ENCODE results near the gene MEPE. TPM values are rescaled to one million over a fixed set of nuclear protein-coding genes. Genes with fewer than 3 reads are reported as not detected.

Gene MEPE
- total RNA-seq, 1 donor from 2014 or later, result not detected

GRCh38 chr4:87804871-87805270, 27.9 kb upstream of the MEPE start:
- no peak overlapping the region for H3K4me2 ChIP-seq
- no peaks in the 10 kb centered on the region for H3K27me3 ChIP-seq
- H2AFZ ChIP-seq (replicated peaks), result no peak overlapping the region
- Mint-ChIP-seq H3K4me1 (no peaks in the 10 kb centered on the region), H3K36me3 (no peaks in the 10 kb centered on the region), H3K9me3 (peaks cover 2% of the 10 kb centered on the region), H3K27me3 (ENCODE audit: insufficient read depth, low read depth) (no peaks in the 10 kb centered on the region), H3K27ac (no peak overlapping the region), H3K4me3 (no peak overlapping the region)
- no peaks in the 10 kb centered on the region for H4K20me1 ChIP-seq (ENCODE audit: low read depth)
- no peaks in the 10 kb centered on the region for H3K9me3 ChIP-seq (ENCODE audit: low read depth)
- H3K36me3 ChIP-seq, result no peaks in the 10 kb centered on the region
- H3K4me3 ChIP-seq, result no peak overlapping the region
- no peaks in the 10 kb centered on the region for H3K79me2 ChIP-seq (ENCODE audit: low read depth)
- H3K9ac ChIP-seq, result no peak overlapping the region
- H3F3A ChIP-seq (ENCODE audit: low read depth), result no peaks in the 10 kb centered on the region
- no peak for TF ChIP-seq EZH2phosphoT487 (IDR thresholded peaks at IDR 0.05)
- no peak for TF ChIP-seq EZH2 (IDR thresholded peaks at IDR 0.05)
- no peak for TF ChIP-seq CTCF (IDR thresholded peaks at IDR 0.05)
- H3K27ac ChIP-seq, result no peak overlapping the region
- no peak for DNase-seq (ENCODE audit: low spot score)
- H3K4me1 ChIP-seq, result no peaks in the 10 kb centered on the region

- H3K4me2 ChIP-seq, result no peak overlapping the region
Observed at GRCh38 chr4:87805971-87806370, 26.8 kb upstream of the MEPE start.

GRCh38 chr4:87806520-87806919, 26.2 kb upstream of the MEPE start:
- H3K79me2 ChIP-seq (ENCODE audit: low read depth), result no peaks in the 10 kb centered on the region
- H4K20me1 ChIP-seq (ENCODE audit: low read depth), result no peaks in the 10 kb centered on the region
- H3K4me3 ChIP-seq, result no peak overlapping the region
- H3K27ac Mint-ChIP-seq, result no peak overlapping the region
- H2AFZ ChIP-seq (replicated peaks), result no peak overlapping the region
- no peak overlapping the region for H3K9ac ChIP-seq
- no peak overlapping the region for H3K27ac ChIP-seq
- H3K27me3 ChIP-seq, result no peaks in the 10 kb centered on the region
- no peaks in the 10 kb centered on the region for H3K4me1 Mint-ChIP-seq
- H3K27me3 Mint-ChIP-seq (ENCODE audit: insufficient read depth, low read depth), result no peaks in the 10 kb centered on the region
- DNase-seq (ENCODE audit: low spot score), result no peak
- no peaks in the 10 kb centered on the region for H3K4me1 ChIP-seq
- no peak overlapping the region for H3K4me3 Mint-ChIP-seq
- no peaks in the 10 kb centered on the region for H3K36me3 Mint-ChIP-seq
- no peaks in the 10 kb centered on the region for H3K9me3 ChIP-seq (ENCODE audit: low read depth)
- no peaks in the 10 kb centered on the region for H3F3A ChIP-seq (ENCODE audit: low read depth)
- no peak for TF ChIP-seq CTCF (IDR thresholded peaks at IDR 0.05)
- TF ChIP-seq EZH2phosphoT487 (IDR thresholded peaks at IDR 0.05), result no peak
- TF ChIP-seq EZH2 (IDR thresholded peaks at IDR 0.05), result no peak
- peaks cover 3% of the 10 kb centered on the region for H3K9me3 Mint-ChIP-seq
- no peaks in the 10 kb centered on the region for H3K36me3 ChIP-seq
- H3K4me2 ChIP-seq, result no peak overlapping the region

More at GRCh38 chr4:87805971-87806370, 26.8 kb upstream of the MEPE start:
- H2AFZ ChIP-seq (replicated peaks), result no peak overlapping the region
- Mint-ChIP-seq H3K4me1 (no peaks in the 10 kb centered on the region), H3K9me3 (peaks cover 2% of the 10 kb centered on the region), H3K27me3 (ENCODE audit: insufficient read depth, low read depth) (no peaks in the 10 kb centered on the region), H3K27ac (no peak overlapping the region), H3K36me3 (no peaks in the 10 kb centered on the region), H3K4me3 (no peak overlapping the region)
- no peaks in the 10 kb centered on the region for H3F3A ChIP-seq (ENCODE audit: low read depth)
- H3K79me2 ChIP-seq (ENCODE audit: low read depth), result no peaks in the 10 kb centered on the region
- H3K9me3 ChIP-seq (ENCODE audit: low read depth), result no peaks in the 10 kb centered on the region
- DNase-seq (ENCODE audit: low spot score), result no peak
- no peak overlapping the region for H3K9ac ChIP-seq
- TF ChIP-seq EZH2phosphoT487 (IDR thresholded peaks at IDR 0.05) (no peak), CTCF (IDR thresholded peaks at IDR 0.05) (no peak), EZH2 (IDR thresholded peaks at IDR 0.05) (no peak)
- no peaks in the 10 kb centered on the region for H3K4me1 ChIP-seq
- no peak overlapping the region for H3K4me3 ChIP-seq
- no peak overlapping the region for H3K27ac ChIP-seq
- no peaks in the 10 kb centered on the region for H3K36me3 ChIP-seq
- H3K27me3 ChIP-seq, result no peaks in the 10 kb centered on the region
- H4K20me1 ChIP-seq (ENCODE audit: low read depth), result no peaks in the 10 kb centered on the region
